HG02938 (cell line): Measurements from ENCODE around the gene PTPRT.

Source experiments
- ATAC-seq: cut with Tn5 transposase; IDR thresholded peaks from one replicate; pipeline ENCODE4 v1.9.1; 2021; ENCODE audit warnings: mild to moderate bottlenecking, moderate library complexity; ENCODE audit not compliant: unreplicated experiment

PTPRT gene

GRCh38 chr20:42741906-42742305 is 447.8 kb downstream of the PTPRT start:
- ATAC-seq = no peak

- ATAC-seq = no peak
Measured at GRCh38 chr20:42740226-42740870, 449.4 kb downstream of the PTPRT start.

- no peak for ATAC-seq
Measured at GRCh38 chr20:42739683-42740082, 450.0 kb downstream of the PTPRT start.

- ATAC-seq = no peak
Measured at GRCh38 chr20:42735539-42735938, 454.2 kb downstream of the PTPRT start.

GRCh38 chr20:42734660-42735368 is 454.9 kb downstream of the PTPRT start:
- no peak for ATAC-seq

GRCh38 chr20:42721923-42722322 is 467.8 kb downstream of the PTPRT start:
- no peak for ATAC-seq

- no peak for ATAC-seq
Measured at GRCh38 chr20:42714298-42715141, 475.2 kb downstream of the PTPRT start.

GRCh38 chr20:42708266-42708665 is 481.4 kb downstream of the PTPRT start:
- ATAC-seq = no peak

GRCh38 chr20:42706759-42707158 is 482.9 kb downstream of the PTPRT start:
- ATAC-seq = no peak

GRCh38 chr20:42705550-42705949 is 484.2 kb downstream of the PTPRT start:
- ATAC-seq = no peak

GRCh38 chr20:42703744-42704143 is 486.0 kb downstream of the PTPRT start:
- ATAC-seq = no peak

- ATAC-seq = no peak
Measured at GRCh38 chr20:42701948-42702347, 487.8 kb downstream of the PTPRT start.

GRCh38 chr20:42700372-42700771 is 489.3 kb downstream of the PTPRT start:
- no peak for ATAC-seq

- no peak for ATAC-seq
Measured at GRCh38 chr20:42697962-42698361, 491.7 kb downstream of the PTPRT start.

- ATAC-seq = no peak
Measured at GRCh38 chr20:42690842-42691437, 498.8 kb downstream of the PTPRT start.

GRCh38 chr20:42688576-42688975 is 501.1 kb downstream of the PTPRT start:
- ATAC-seq = no peak

- no peak for ATAC-seq
Measured at GRCh38 chr20:42686057-42686456, 503.6 kb downstream of the PTPRT start.

- ATAC-seq = no peak
Measured at GRCh38 chr20:42678895-42679294, 510.8 kb downstream of the PTPRT start.

GRCh38 chr20:42656130-42656529 is 533.6 kb downstream of the PTPRT start:
- ATAC-seq = no peak

GRCh38 chr20:42652266-42652665 is 537.4 kb downstream of the PTPRT start:
- no peak for ATAC-seq

GRCh38 chr20:42650191-42650746 is 539.4 kb downstream of the PTPRT start:
- no peak for ATAC-seq
